Renal pelvis (tissue), 3 donors: ENCODE data around the gene DPP8. TPM values are rescaled to one million over a fixed set of nuclear protein-coding genes. Genes with fewer than 3 reads are reported as not detected.

Experiments
- polyA plus RNA-seq, 3 donors: library from polyadenylated mRNA; unstranded; fragments of 120-200 nt; gene quantifications; one replicate each; pipeline ENCODE4 v1.2.1, GENCODE V29; 2013; ENCODE audit not compliant: insufficient read length in 3 of 3

DPP8 gene
- polyA plus RNA-seq, 3 donors = 23.4 to 37.1 (median 33.7) TPM

Other genes with a start within 250 kb of the DPP8 start
- gene PARP16, start 230.8 kb downstream of the DPP8 start, polyA plus RNA-seq = 10 to 100 TPM; 17.2 to 17.7 (median 17.4) TPM
- not detected for gene RNU5A-1, start 221.6 kb downstream of the DPP8 start, polyA plus RNA-seq
- not detected for gene RNU5B-1, start 213.0 kb downstream of the DPP8 start, polyA plus RNA-seq
- 10 to 100 TPM in 1 of 3 donors, 1 to 10 TPM in 2; 7.7 to 10.6 (median 9.6) TPM for gene IGDCC3, start 139.7 kb downstream of the DPP8 start, polyA plus RNA-seq
- gene IGDCC4, start 94.7 kb downstream of the DPP8 start, polyA plus RNA-seq = 10 to 100 TPM; 11.5 to 12.7 (median 12.4) TPM
- 100 to 1,000 TPM; 148 to 177 (median 159) TPM for gene HACD3, start 12.8 kb upstream of the DPP8 start, polyA plus RNA-seq
- gene INTS14, start 93.4 kb upstream of the DPP8 start, polyA plus RNA-seq = 10 to 100 TPM; 48.7 to 52.5 (median 51.0) TPM
- gene SLC24A1, start 104.2 kb upstream of the DPP8 start, polyA plus RNA-seq = 10 to 100 TPM; 20.3 to 28.3 (median 23.7) TPM